Chondrocyte (in vitro differentiated cells): Measurements from ENCODE around the gene MT1F. TPM values are rescaled to one million over a fixed set of nuclear protein-coding genes. Genes with fewer than 3 reads are reported as not detected.
"Not testable (repeated sequence)": the region's sequence is repeated elsewhere in the genome, so short reads cannot be mapped to it uniquely, and the experiment has no call there.

Source experiments
- DNase-seq: peaks from one replicate; pipeline ENCODE4 v3.0.0; 2021; ENCODE audit warnings: mixed read lengths, low spot score
- H3K27ac Mint-ChIP-seq: one replicate; pipeline ENCODE4 v1.8.0; 2021; ENCODE audit warnings: mild to moderate bottlenecking, moderate library complexity, mixed read lengths; ENCODE audit not compliant: unreplicated experiment
- H3K27me3 Mint-ChIP-seq: 2 replicates; pipeline ENCODE4 v1.8.0; 2021; ENCODE audit warnings: low read depth, mixed read lengths
- H3K36me3 Mint-ChIP-seq: 2 replicates; pipeline ENCODE4 v1.8.0; 2021; ENCODE audit warnings: low read depth, mixed read lengths
- H3K4me1 Mint-ChIP-seq: 2 replicates; pipeline ENCODE4 v1.8.0; 2021; ENCODE audit warnings: low read depth, mild to moderate bottlenecking, mixed read lengths
- H3K4me3 Mint-ChIP-seq: one replicate; pipeline ENCODE4 v1.8.0; 2021; ENCODE audit warnings: mild to moderate bottlenecking, moderate library complexity, mixed read lengths; ENCODE audit not compliant: unreplicated experiment
- H3K9me3 Mint-ChIP-seq: 2 replicates; pipeline ENCODE4 v1.8.0; 2021; ENCODE audit warnings: low read depth, mixed read lengths
- total RNA-seq: library from RNA; stranded (reverse); gene quantifications from 3 replicates; pipeline ENCODE4 v1.2.1, GENCODE V29; 2021
- TF ChIP-seq, protein P1 (sequence below): fragments of 200-600 bp; sonication (generic); IDR thresholded peaks from 2 replicates; pipeline ENCODE4 v1.5.0; 2021; ENCODE audit warnings: antibody characterized with exemption, mild to moderate bottlenecking, moderate library complexity

The MT1F gene
- total RNA-seq, 1 donor from 2014 or later = 5.8 TPM

DNA sequence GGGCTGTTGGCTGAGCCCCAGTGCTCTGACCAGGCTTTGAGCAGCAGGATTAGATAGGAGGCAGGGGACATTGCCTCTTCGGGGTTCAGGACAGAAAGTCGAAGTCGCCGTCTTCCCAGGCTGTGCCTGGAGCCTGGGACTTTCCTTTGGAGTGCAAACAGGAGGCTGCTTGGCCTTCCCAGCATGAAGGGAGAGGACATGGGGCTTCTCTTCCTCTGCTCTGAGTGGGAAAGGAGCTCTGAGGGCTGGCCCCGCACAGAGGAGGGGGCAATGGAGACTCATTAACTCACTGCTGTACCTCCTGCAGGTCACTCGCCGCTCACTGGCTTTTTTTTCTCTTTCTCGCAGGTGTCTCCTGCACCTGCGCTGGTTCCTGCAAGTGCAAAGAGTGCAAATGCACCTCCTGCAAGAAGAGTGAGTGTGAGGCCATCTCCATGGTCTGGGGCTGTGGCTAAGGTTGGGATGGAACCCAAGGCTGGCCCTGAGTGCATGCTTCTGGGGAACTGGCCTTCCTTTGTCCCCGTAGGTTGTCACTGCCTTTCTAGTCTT lies 642 bp downstream of the MT1F start:
- no peak for DNase-seq
- TF ChIP-seq, protein P1, sequence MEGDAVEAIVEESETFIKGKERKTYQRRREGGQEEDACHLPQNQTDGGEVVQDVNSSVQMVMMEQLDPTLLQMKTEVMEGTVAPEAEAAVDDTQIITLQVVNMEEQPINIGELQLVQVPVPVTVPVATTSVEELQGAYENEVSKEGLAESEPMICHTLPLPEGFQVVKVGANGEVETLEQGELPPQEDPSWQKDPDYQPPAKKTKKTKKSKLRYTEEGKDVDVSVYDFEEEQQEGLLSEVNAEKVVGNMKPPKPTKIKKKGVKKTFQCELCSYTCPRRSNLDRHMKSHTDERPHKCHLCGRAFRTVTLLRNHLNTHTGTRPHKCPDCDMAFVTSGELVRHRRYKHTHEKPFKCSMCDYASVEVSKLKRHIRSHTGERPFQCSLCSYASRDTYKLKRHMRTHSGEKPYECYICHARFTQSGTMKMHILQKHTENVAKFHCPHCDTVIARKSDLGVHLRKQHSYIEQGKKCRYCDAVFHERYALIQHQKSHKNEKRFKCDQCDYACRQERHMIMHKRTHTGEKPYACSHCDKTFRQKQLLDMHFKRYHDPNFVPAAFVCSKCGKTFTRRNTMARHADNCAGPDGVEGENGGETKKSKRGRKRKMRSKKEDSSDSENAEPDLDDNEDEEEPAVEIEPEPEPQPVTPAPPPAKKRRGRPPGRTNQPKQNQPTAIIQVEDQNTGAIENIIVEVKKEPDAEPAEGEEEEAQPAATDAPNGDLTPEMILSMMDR = no peak
- no peak overlapping the region for H3K27ac Mint-ChIP-seq
- H3K36me3 Mint-ChIP-seq = no peaks in the 10 kb centered on the region
- H3K27me3 Mint-ChIP-seq = peaks cover 37% of the 10 kb centered on the region
- H3K4me3 Mint-ChIP-seq = peak overlapping the region; percentile 79
- H3K4me1 Mint-ChIP-seq = peaks cover 28% of the 10 kb centered on the region
- H3K9me3 Mint-ChIP-seq = no peaks in the 10 kb centered on the region

DNA sequence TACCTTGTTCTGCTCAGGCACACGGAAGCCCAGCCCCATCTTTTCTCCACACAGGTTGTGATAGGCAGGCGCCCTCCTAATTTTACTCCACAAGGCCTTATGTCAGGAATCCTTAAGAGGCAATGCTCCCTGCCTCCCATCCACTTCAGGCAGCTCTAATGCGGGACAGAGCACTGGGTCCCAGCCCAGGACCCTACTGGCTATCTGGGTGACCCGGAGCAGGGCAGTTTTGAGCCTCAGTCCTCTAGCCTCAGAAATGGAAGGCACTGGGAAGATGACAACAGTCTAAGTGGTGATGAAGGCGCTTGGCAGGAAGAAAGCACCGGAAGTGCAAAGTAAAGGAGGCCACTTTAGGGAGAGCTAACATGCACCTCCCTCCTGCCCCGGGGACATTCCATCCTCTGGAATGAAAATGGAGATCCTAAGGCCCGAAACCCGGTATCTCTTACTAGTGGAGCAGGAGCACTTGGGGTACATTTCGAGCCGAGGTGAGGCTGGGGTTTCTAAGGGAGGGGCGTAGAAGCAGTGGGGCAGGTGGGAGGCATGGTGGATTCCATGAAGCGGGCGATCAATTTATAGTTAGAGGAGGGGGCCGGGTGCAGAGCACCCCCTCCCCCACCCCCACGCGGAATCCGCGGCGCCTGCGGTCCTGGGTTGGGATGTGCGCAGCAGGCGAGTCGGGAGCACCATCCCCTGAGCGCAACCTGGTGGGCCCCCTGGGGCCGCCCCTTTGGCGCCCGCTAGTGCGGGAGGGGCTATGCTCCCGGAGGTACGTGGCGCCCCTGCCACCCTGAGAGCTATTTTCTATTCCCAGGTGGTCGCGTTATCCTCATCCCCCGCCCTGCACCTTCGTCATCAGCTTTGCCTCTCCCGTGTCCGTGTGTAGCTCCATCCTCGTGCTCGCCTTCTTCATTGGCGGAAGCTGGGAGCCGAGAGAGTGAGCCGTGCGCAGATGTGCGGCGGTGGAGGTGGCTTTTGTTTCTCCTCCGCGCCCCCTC lies 4.9 kb downstream of the MT1F start:
- no peak overlapping the region for H3K27ac Mint-ChIP-seq
- H3K9me3 Mint-ChIP-seq = no peaks in the 10 kb centered on the region
- TF ChIP-seq, protein P1 = no peak
- H3K4me3 Mint-ChIP-seq = peak overlapping the region; percentile 46
- no peak for DNase-seq
- H3K36me3 Mint-ChIP-seq = no peaks in the 10 kb centered on the region
- peaks cover 66% of the 10 kb centered on the region for H3K27me3 Mint-ChIP-seq
- peaks cover 18% of the 10 kb centered on the region for H3K4me1 Mint-ChIP-seq

DNA sequence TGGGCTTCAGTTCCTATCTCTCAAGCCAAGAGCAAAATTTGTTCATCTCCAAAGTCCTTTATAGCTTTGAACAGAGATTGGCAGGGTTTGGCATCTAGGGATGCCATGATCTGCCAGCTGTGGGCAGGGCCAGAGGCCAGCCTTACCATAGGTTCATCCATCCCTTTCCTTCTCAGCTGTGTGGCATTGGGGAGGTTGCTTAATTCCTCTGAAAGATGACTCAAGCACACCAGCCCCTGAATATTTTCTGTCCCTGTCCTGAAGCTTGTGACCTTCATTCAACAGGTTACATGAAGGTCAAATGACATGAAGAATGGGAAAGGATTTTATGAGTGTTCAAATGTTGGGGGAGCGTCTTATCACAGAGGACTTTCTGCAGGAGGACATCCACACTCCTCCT lies 6.7 kb downstream of the MT1F start:
- no peak for DNase-seq
- Mint-ChIP-seq H3K27me3 (peaks cover 72% of the 10 kb centered on the region), H3K4me3 (no peak overlapping the region), H3K27ac (no peak overlapping the region), H3K4me1 (peaks cover 13% of the 10 kb centered on the region), H3K9me3 (no peaks in the 10 kb centered on the region), H3K36me3 (no peaks in the 10 kb centered on the region)
- TF ChIP-seq, protein P1 = no peak

DNA sequence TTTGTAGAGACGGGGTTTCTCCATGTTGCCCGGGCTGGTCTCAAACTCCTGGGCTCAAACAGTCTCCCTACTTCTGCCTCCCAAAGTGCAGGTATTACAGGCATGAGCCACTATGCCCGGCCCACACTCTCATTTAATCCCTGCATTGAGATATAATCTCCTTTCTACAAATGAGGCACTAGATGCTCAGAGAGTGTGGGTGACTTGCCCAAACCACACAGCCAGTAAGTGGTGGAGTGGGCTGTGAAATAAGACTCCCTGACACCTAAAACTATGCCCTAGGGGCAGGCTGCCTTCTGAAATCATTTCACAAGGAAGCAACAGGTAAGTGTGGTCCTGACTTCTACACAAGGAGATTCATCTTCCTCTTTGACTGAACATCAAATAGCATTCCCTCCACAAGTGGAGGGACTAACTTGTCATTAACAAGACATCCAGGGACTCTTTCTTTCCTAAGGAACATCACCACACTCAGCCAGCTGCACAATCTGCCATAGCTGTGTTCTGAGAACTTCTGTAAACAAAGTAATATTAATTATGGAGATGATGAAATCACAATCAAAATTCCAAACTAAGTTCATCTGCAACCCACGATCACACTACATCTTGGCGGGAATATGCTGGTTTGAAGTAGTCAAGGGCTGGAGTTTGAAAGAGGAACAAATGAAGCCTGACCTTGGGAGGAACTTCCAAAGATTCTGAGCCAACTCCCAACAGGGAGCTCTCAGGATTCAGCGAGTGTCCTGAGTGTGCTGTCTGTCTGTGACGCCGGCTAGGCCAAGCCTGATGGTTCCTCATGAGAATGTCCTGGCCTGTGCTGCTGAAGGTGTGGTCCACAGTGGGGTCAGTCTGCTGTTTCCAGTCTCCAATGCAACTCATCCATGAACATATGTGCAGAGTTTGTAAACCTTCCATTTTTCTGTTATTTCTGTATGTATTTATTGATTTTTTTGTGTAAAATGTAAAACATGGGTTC lies 7.8 kb downstream of the MT1F start:
- not testable (repeated sequence) for H3K27ac Mint-ChIP-seq, H3K36me3 Mint-ChIP-seq, DNase-seq, H3K9me3 Mint-ChIP-seq, H3K4me3 Mint-ChIP-seq
- peaks cover 73% of the 10 kb centered on the region for H3K27me3 Mint-ChIP-seq
- H3K4me1 Mint-ChIP-seq = peaks cover 13% of the 10 kb centered on the region

DNA sequence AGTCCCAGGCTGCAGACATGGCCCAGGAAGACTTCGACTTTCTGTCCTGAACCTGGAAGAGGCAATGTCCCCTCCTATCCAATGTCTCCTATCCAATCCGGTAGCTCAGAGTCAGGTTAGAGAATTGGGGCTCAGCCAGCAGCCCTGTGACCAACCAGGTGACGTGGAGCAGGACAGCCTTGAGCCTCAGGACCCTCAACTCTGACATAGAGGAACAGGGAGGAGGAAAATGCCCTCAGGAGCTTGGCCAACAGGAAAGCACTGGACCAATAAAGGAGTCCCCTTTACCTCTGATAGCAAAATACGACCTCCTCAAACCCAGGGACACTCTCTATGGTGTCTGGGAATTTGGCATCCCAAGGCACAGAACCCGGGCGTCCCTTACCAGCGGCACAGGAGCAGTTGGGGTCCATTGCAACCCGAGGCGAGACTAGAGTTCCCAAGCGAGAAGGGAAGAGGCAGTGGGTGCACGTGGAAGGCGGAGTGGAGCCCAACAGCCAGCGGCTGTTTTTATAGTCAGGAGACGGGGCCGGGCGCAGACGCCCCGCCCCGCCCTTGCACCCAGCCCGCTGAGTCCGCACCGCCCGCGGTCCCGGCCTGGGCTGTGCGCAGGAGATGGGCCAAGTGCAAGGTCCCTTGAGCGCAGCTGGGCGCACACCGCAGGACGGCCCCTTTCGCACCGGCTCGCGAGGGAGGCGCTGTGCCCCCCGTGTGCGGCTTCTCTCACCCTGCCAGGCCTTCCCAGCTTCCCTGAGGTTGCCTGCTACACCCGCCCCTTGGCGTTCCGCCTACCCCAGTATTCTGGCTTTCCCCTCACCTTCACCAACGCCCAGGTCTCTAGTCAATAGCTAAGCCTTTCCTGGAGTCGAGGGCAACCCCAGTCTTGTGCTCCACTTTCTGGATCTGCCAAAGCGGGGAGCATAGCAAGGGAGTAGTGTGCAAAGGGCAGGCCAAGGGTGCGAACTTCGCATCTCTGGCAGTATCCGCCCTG lies 10.1 kb downstream of the MT1F start, which contains the start of gene MT1G:
TSS of gene MT1G (minus strand) at position 485 of the 991 bp plus-strand sequence. CDS start at position 413, 72 bp downstream.
- H3K9me3 Mint-ChIP-seq = no peaks in the 10 kb centered on the region
- H3K4me1 Mint-ChIP-seq = peaks cover 8% of the 10 kb centered on the region
- TF ChIP-seq, protein P1 = no peak
- peaks cover 54% of the 10 kb centered on the region for H3K27me3 Mint-ChIP-seq
- DNase-seq = no peak
- H3K36me3 Mint-ChIP-seq = no peaks in the 10 kb centered on the region
- peak within 1 kb of the TSS; percentile 33 for H3K4me3 Mint-ChIP-seq
- H3K27ac Mint-ChIP-seq = no peak within 1 kb of the TSS
